ENCODE measurements around the gene MRPS6.

Gene MRPS6

DNA sequence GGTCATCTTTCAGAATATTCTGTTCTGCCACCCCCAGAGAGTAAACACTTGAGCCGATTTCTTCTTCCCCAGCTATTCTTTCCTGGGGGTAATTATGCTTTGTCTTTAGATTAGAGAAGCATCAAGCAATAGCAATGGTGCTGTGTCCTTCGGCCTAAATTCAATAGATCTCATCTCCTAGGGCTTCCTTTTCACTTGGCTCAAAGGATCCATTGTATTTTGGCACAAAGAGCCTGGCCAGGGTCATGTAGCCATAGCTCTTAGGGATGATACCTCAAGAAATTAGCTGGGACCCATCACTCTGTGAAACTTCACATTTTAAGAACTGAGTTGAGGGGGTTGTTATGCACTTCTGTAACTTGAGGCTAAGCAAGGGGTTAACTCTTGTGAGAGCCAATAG lies 27.0 kb downstream of the MRPS6 start:
- Histone ChIP-seq H3K9ac (no peak overlapping the region), H3K27ac (no peak overlapping the region), H3K4me1 (ENCODE audit: low read depth, poor library complexity, severe bottlenecking) (no peaks in the 10 kb centered on the region), H3K79me2 (ENCODE audit: insufficient read depth, low read depth) (no peaks in the 10 kb centered on the region; the same call in 1 of the 2 replicates), H3K36me3 (ENCODE audit: insufficient read depth) (no peaks in the 10 kb centered on the region), H3K27me3 (ENCODE audit: insufficient read depth, low read depth) (no peaks in the 10 kb centered on the region), H2AFZ (ENCODE audit: low read depth) (no peak overlapping the region), H3K4me2 (no peak overlapping the region), H3K4me3 (IDR thresholded peaks at IDR 0.05; ENCODE audit: insufficient read depth, low read depth, low read length) (no peak overlapping the region), H4K20me1 (ENCODE audit: insufficient read depth) (no peaks in the 10 kb centered on the region)
- TF ChIP-seq, protein P1, sequence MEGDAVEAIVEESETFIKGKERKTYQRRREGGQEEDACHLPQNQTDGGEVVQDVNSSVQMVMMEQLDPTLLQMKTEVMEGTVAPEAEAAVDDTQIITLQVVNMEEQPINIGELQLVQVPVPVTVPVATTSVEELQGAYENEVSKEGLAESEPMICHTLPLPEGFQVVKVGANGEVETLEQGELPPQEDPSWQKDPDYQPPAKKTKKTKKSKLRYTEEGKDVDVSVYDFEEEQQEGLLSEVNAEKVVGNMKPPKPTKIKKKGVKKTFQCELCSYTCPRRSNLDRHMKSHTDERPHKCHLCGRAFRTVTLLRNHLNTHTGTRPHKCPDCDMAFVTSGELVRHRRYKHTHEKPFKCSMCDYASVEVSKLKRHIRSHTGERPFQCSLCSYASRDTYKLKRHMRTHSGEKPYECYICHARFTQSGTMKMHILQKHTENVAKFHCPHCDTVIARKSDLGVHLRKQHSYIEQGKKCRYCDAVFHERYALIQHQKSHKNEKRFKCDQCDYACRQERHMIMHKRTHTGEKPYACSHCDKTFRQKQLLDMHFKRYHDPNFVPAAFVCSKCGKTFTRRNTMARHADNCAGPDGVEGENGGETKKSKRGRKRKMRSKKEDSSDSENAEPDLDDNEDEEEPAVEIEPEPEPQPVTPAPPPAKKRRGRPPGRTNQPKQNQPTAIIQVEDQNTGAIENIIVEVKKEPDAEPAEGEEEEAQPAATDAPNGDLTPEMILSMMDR (conservative IDR thresholded peaks at IDR 0.05; ENCODE audit: low read depth, low read length): no peak

DNA sequence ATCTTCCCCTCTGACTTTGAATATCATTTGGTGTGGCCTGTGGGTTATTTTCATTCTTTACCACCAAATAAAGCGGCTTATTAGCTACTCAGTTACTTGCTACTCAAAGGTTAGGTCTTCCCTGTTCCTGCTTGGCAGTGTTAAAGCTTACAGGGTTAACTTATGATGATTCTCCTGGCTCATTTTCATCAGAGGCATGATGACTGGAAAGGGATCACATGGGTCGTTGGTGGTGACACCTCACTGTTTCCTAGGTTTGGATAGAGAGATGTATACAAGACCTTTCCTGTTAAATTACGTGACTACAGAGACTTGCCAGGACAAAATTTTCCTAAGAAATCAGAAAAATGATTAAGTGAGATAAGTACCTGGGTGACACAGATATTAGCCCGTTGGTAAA lies 27.4 kb downstream of the MRPS6 start:
- H3K4me3 ChIP-seq (IDR thresholded peaks at IDR 0.05; ENCODE audit: insufficient read depth, low read depth, low read length): no peak overlapping the region
- no peak overlapping the region for H3K27ac ChIP-seq
- no peaks in the 10 kb centered on the region; the same call in 1 of the 2 replicates for H3K79me2 ChIP-seq (ENCODE audit: insufficient read depth, low read depth)
- no peak overlapping the region for H3K4me2 ChIP-seq
- no peak overlapping the region for H2AFZ ChIP-seq (ENCODE audit: low read depth)
- no peaks in the 10 kb centered on the region for H3K27me3 ChIP-seq (ENCODE audit: insufficient read depth, low read depth)
- no peak overlapping the region for H3K9ac ChIP-seq
- TF ChIP-seq, protein P1 (conservative IDR thresholded peaks at IDR 0.05; ENCODE audit: low read depth, low read length): no peak
- H3K4me1 ChIP-seq (ENCODE audit: low read depth, poor library complexity, severe bottlenecking): no peaks in the 10 kb centered on the region
- no peaks in the 10 kb centered on the region for H4K20me1 ChIP-seq (ENCODE audit: insufficient read depth)
- H3K36me3 ChIP-seq (ENCODE audit: insufficient read depth): no peaks in the 10 kb centered on the region

DNA sequence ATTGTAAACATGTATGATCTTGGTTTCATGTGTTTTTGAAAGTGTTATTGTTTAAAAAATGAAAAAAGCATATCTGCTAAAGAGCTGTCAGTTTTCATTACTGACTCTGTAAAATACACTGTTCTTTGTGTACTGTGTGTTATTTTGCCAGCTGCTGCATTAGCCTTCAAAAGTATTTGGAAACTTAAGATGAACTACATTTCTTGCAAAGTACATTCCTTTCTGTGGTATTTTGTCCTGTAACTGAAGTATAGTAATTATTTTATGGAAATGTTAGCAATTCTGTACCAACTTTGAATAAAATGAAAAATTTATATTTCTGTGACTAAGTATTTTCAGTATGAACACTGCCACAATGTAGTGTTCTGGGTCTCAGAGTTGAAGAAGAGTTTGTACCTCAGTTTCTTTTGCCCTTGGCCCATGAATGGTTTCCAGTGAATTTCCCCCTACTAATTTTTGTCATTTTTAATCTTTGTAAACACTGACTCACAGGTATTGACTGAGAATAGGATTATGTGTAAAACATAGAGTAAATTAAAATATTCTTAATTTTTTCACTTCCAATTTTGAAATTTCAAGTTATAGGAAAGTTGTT lies 32.7 kb downstream of the MRPS6 start:
- Histone ChIP-seq H3K4me1 (ENCODE audit: low read depth, poor library complexity, severe bottlenecking) (no peaks in the 10 kb centered on the region), H4K20me1 (ENCODE audit: insufficient read depth) (no peaks in the 10 kb centered on the region), H3K4me3 (IDR thresholded peaks at IDR 0.05; ENCODE audit: insufficient read depth, low read depth, low read length) (no peak overlapping the region), H3K4me2 (no peak overlapping the region), H3K9ac (no peak overlapping the region), H3K27me3 (ENCODE audit: insufficient read depth, low read depth) (no peaks in the 10 kb centered on the region), H3K36me3 (ENCODE audit: insufficient read depth) (no peaks in the 10 kb centered on the region), H3K79me2 (ENCODE audit: insufficient read depth, low read depth) (no peaks in the 10 kb centered on the region), H2AFZ (ENCODE audit: low read depth) (no peak overlapping the region), H3K27ac (no peak overlapping the region)
- TF ChIP-seq, protein P1 (conservative IDR thresholded peaks at IDR 0.05; ENCODE audit: low read depth, low read length): no peak

DNA sequence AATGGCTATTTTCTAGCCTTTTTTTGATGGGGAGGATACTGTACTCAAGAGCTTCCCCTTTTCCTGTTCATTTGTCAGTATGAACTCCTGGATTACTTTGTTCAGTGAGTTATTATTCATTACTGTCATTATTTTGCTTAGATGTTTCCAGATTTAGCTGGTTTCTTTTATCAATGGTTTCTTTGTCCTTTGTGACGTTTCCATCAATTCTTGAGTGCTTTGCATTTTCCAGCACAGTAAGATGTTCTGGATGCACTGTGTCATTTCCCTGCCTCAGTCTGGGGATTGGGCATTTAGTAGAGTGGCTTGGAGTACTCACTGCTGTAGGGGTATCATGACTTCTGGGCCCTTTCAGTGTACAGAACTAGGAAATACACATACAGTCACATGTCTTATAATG lies 34.2 kb downstream of the MRPS6 start:
- Histone ChIP-seq H4K20me1 (ENCODE audit: insufficient read depth) (no peaks in the 10 kb centered on the region), H3K79me2 (ENCODE audit: insufficient read depth, low read depth) (no peaks in the 10 kb centered on the region), H2AFZ (ENCODE audit: low read depth) (no peak overlapping the region), H3K4me3 (IDR thresholded peaks at IDR 0.05; ENCODE audit: insufficient read depth, low read depth, low read length) (no peak overlapping the region), H3K4me2 (no peak overlapping the region), H3K4me1 (ENCODE audit: low read depth, poor library complexity, severe bottlenecking) (no peaks in the 10 kb centered on the region), H3K9ac (no peak overlapping the region), H3K27ac (no peak overlapping the region), H3K27me3 (ENCODE audit: insufficient read depth, low read depth) (no peaks in the 10 kb centered on the region), H3K36me3 (ENCODE audit: insufficient read depth) (no peaks in the 10 kb centered on the region)
- TF ChIP-seq, protein P1 (conservative IDR thresholded peaks at IDR 0.05; ENCODE audit: low read depth, low read length): no peak

Data from KMS-11 (cell line).